Thyroid gland (tissue), 4 donors: ENCODE data around the gene ATG16L1.

ENCODE experiments used
- CTCF ChIP-seq, 6 experiments: fragments of 200-600 bp in 3 of 6; fragments of 450-650 bp in 3 of 6; sonication (generic) in 3 of 6; IDR thresholded peaks; one replicate each; pipeline ENCODE4 v1.5.1; 2016 to 2019; ENCODE audit warnings: antibody characterized with exemption in 6 of 6, mild to moderate bottlenecking in 2 of 6, inconsistent platforms in 1 of 6, moderate library complexity in 1 of 6
- POLR2A ChIP-seq, 2 donors: fragments of 450-650 bp; IDR thresholded peaks; one replicate each; pipeline ENCODE4 v1.6.1; 2017; ENCODE audit warnings: antibody characterized with exemption in 2 of 2, mild to moderate bottlenecking in 2 of 2, moderate library complexity in 1 of 2

DNA sequence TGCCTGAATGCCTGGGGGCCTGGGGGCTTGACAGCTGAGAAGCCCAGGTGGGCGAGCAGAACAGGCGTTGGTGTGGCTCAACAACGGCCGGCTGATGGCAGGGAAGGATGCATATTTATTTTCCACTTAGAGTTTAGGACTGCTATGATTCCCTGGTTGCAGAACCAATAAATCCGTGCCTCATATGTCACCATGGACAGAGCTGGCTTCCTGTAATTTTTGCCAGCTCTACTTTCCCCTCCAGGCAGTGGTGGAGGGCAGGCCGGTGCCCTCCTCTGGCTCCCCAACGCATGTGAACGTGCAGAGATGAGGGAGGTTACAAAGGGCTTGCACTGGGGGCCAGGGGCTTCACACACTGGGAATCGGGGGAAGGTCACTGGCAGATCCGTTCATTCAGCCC lies 74.3 kb downstream of the ATG16L1 start:
- no peak for TF ChIP-seq CTCF (IDR thresholded peaks at IDR 0.05)
- no peak for TF ChIP-seq POLR2A (IDR thresholded peaks at IDR 0.05)
